ENCODE data around the gene ERI3. TPM values are rescaled to one million over a fixed set of nuclear protein-coding genes. Genes with fewer than 3 reads are reported as not detected.

The ERI3 gene
- total RNA-seq, 1 donor from 2014 or later: 52.7 TPM

- peaks cover 5 to 11% (median 7%) of the 10 kb centered on the region in 3 donors for H3K4me1 ChIP-seq (ENCODE audit: control insufficient read depth in 3 of 3, insufficient read depth in 3 of 3, low read length in 3 of 3)
- H3K27me3 ChIP-seq (ENCODE audit: control insufficient read depth in 3 of 3, insufficient read depth in 3 of 3, low read length in 3 of 3): no peaks in the 10 kb centered on the region
- H3K36me3 ChIP-seq (ENCODE audit: control insufficient read depth in 3 of 3, insufficient read depth in 3 of 3, low read length in 3 of 3): peaks cover 16 to 44% (median 20%) of the 10 kb centered on the region in 3 donors
- H3K9me3 ChIP-seq (ENCODE audit: control insufficient read depth in 3 of 3, low read length in 3 of 3): peaks cover 0 to 2% (median 0%) of the 10 kb centered on the region in 3 donors
- no peak overlapping the region for H3K27ac ChIP-seq (ENCODE audit: low read depth, low read length)
- no peak overlapping the region for H3K9ac ChIP-seq (ENCODE audit: low read depth in 1 of 3, low read length in 3 of 3)
- H3K4me3 ChIP-seq (ENCODE audit: low read length in 3 of 3): no peak overlapping the region
Observed at GRCh38 chr1:44333376-44333775, 21.7 kb downstream of the ERI3 start.

- Histone ChIP-seq H3K27ac (ENCODE audit: low read depth, low read length) (no peak overlapping the region), H3K4me1 (ENCODE audit: control insufficient read depth in 3 of 3, insufficient read depth in 3 of 3, low read length in 3 of 3) (peaks cover 14 to 19% (median 15%) of the 10 kb centered on the region in 3 donors), H3K9ac (ENCODE audit: low read depth in 1 of 3, low read length in 3 of 3) (no peak overlapping the region), H3K9me3 (ENCODE audit: control insufficient read depth in 3 of 3, low read length in 3 of 3) (no peaks in the 10 kb centered on the region), H3K36me3 (ENCODE audit: control insufficient read depth in 3 of 3, insufficient read depth in 3 of 3, low read length in 3 of 3) (peaks cover 11 to 36% (median 12%) of the 10 kb centered on the region in 3 donors), H3K27me3 (ENCODE audit: control insufficient read depth in 3 of 3, insufficient read depth in 3 of 3, low read length in 3 of 3) (no peaks in the 10 kb centered on the region), H3K4me3 (ENCODE audit: low read length in 3 of 3) (no peak overlapping the region)
Observed at GRCh38 chr1:44332505-44332904, 22.6 kb downstream of the ERI3 start.

GRCh38 chr1:44330935-44331334 lies 24.1 kb downstream of the ERI3 start:
- H3K27me3 ChIP-seq (ENCODE audit: control insufficient read depth in 3 of 3, insufficient read depth in 3 of 3, low read length in 3 of 3): no peaks in the 10 kb centered on the region
- H3K4me1 ChIP-seq (ENCODE audit: control insufficient read depth in 3 of 3, insufficient read depth in 3 of 3, low read length in 3 of 3): peaks cover 16 to 27% (median 16%) of the 10 kb centered on the region in 3 donors
- no peak overlapping the region for H3K4me3 ChIP-seq (ENCODE audit: low read length in 3 of 3)
- H3K9me3 ChIP-seq (ENCODE audit: control insufficient read depth in 3 of 3, low read length in 3 of 3): no peaks in the 10 kb centered on the region
- H3K9ac ChIP-seq (ENCODE audit: low read depth in 1 of 3, low read length in 3 of 3): no peak overlapping the region
- peaks cover 5 to 22% (median 12%) of the 10 kb centered on the region in 3 donors for H3K36me3 ChIP-seq (ENCODE audit: control insufficient read depth in 3 of 3, insufficient read depth in 3 of 3, low read length in 3 of 3)
- H3K27ac ChIP-seq (ENCODE audit: low read depth, low read length): no peak overlapping the region

GRCh38 chr1:44328671-44329416 lies 26.2 kb downstream of the ERI3 start:
- peaks cover 16 to 32% (median 20%) of the 10 kb centered on the region in 3 donors for H3K4me1 ChIP-seq (ENCODE audit: control insufficient read depth in 3 of 3, insufficient read depth in 3 of 3, low read length in 3 of 3)
- H3K9ac ChIP-seq (ENCODE audit: low read depth in 1 of 3, low read length in 3 of 3): no peak overlapping the region
- H3K27me3 ChIP-seq (ENCODE audit: control insufficient read depth in 3 of 3, insufficient read depth in 3 of 3, low read length in 3 of 3): no peaks in the 10 kb centered on the region
- H3K27ac ChIP-seq (ENCODE audit: low read depth, low read length): peak overlapping the region; percentile 17
- no peaks in the 10 kb centered on the region for H3K9me3 ChIP-seq (ENCODE audit: control insufficient read depth in 3 of 3, low read length in 3 of 3)
- peaks cover under 1 to 14% (median 5%) of the 10 kb centered on the region in 3 donors for H3K36me3 ChIP-seq (ENCODE audit: control insufficient read depth in 3 of 3, insufficient read depth in 3 of 3, low read length in 3 of 3)
- H3K4me3 ChIP-seq (ENCODE audit: low read length in 3 of 3): no peak overlapping the region

GRCh38 chr1:44327679-44328491 lies 27.2 kb downstream of the ERI3 start:
- Histone ChIP-seq H3K9ac (ENCODE audit: low read depth in 1 of 3, low read length in 3 of 3) (peak overlapping the region; percentile 19 to 33 (median 24)), H3K36me3 (ENCODE audit: control insufficient read depth in 3 of 3, insufficient read depth in 3 of 3, low read length in 3 of 3) (peaks cover 0 to 11% (median 4%) of the 10 kb centered on the region in 3 donors), H3K4me3 (ENCODE audit: low read length in 3 of 3) (no peak overlapping the region), H3K27me3 (ENCODE audit: control insufficient read depth in 3 of 3, insufficient read depth in 3 of 3, low read length in 3 of 3) (no peaks in the 10 kb centered on the region), H3K9me3 (ENCODE audit: control insufficient read depth in 3 of 3, low read length in 3 of 3) (no peaks in the 10 kb centered on the region), H3K4me1 (ENCODE audit: control insufficient read depth in 3 of 3, insufficient read depth in 3 of 3, low read length in 3 of 3) (peaks cover 16 to 32% (median 24%) of the 10 kb centered on the region in 3 donors), H3K27ac (ENCODE audit: low read depth, low read length) (peak overlapping the region; percentile 17)

- Histone ChIP-seq H3K4me1 (ENCODE audit: control insufficient read depth in 3 of 3, insufficient read depth in 3 of 3, low read length in 3 of 3) (peaks cover 16 to 32% (median 25%) of the 10 kb centered on the region in 3 donors), H3K9me3 (ENCODE audit: control insufficient read depth in 3 of 3, low read length in 3 of 3) (no peaks in the 10 kb centered on the region), H3K27me3 (ENCODE audit: control insufficient read depth in 3 of 3, insufficient read depth in 3 of 3, low read length in 3 of 3) (no peaks in the 10 kb centered on the region), H3K27ac (ENCODE audit: low read depth, low read length) (peak overlapping the region; percentile 9), H3K9ac (ENCODE audit: low read depth in 1 of 3, low read length in 3 of 3) (no peak overlapping the region), H3K4me3 (ENCODE audit: low read length in 3 of 3) (no peak overlapping the region), H3K36me3 (ENCODE audit: control insufficient read depth in 3 of 3, insufficient read depth in 3 of 3, low read length in 3 of 3) (peaks cover 0 to 3% (median 0%) of the 10 kb centered on the region in 3 donors)
Observed at GRCh38 chr1:44326821-44327465, 28.1 kb downstream of the ERI3 start.

- Histone ChIP-seq H3K27ac (ENCODE audit: low read depth, low read length) (no peak overlapping the region), H3K9ac (ENCODE audit: low read depth in 1 of 3, low read length in 3 of 3) (no peak overlapping the region), H3K27me3 (ENCODE audit: control insufficient read depth in 3 of 3, insufficient read depth in 3 of 3, low read length in 3 of 3) (no peaks in the 10 kb centered on the region), H3K9me3 (ENCODE audit: control insufficient read depth in 3 of 3, low read length in 3 of 3) (no peaks in the 10 kb centered on the region), H3K4me1 (ENCODE audit: control insufficient read depth in 3 of 3, insufficient read depth in 3 of 3, low read length in 3 of 3) (peaks cover 16 to 32% (median 25%) of the 10 kb centered on the region in 3 donors), H3K4me3 (ENCODE audit: low read length in 3 of 3) (no peak overlapping the region), H3K36me3 (ENCODE audit: control insufficient read depth in 3 of 3, insufficient read depth in 3 of 3, low read length in 3 of 3) (peaks cover 0 to 3% (median 0%) of the 10 kb centered on the region in 3 donors)
Observed at GRCh38 chr1:44326024-44326701, 28.9 kb downstream of the ERI3 start.

GRCh38 chr1:44323947-44324346 lies 31.1 kb downstream of the ERI3 start:
- no peak overlapping the region for H3K4me3 ChIP-seq (ENCODE audit: low read length in 3 of 3)
- no peak overlapping the region for H3K9ac ChIP-seq (ENCODE audit: low read depth in 1 of 3, low read length in 3 of 3)
- H3K27ac ChIP-seq (ENCODE audit: low read depth, low read length): no peak overlapping the region
- H3K27me3 ChIP-seq (ENCODE audit: control insufficient read depth in 3 of 3, insufficient read depth in 3 of 3, low read length in 3 of 3): no peaks in the 10 kb centered on the region
- no peaks in the 10 kb centered on the region for H3K9me3 ChIP-seq (ENCODE audit: control insufficient read depth in 3 of 3, low read length in 3 of 3)
- H3K4me1 ChIP-seq (ENCODE audit: control insufficient read depth in 3 of 3, insufficient read depth in 3 of 3, low read length in 3 of 3): peaks cover 15 to 27% (median 25%) of the 10 kb centered on the region in 3 donors
- H3K36me3 ChIP-seq (ENCODE audit: control insufficient read depth in 3 of 3, insufficient read depth in 3 of 3, low read length in 3 of 3): peaks cover 4 to 19% (median 7%) of the 10 kb centered on the region in 3 donors

GRCh38 chr1:44322367-44322766 lies 32.7 kb downstream of the ERI3 start:
- no peak overlapping the region for H3K9ac ChIP-seq (ENCODE audit: low read depth in 1 of 3, low read length in 3 of 3)
- H3K27ac ChIP-seq (ENCODE audit: low read depth, low read length): no peak overlapping the region
- H3K4me3 ChIP-seq (ENCODE audit: low read length in 3 of 3): no peak overlapping the region
- peaks cover 0 to 11% (median 10%) of the 10 kb centered on the region in 3 donors for H3K4me1 ChIP-seq (ENCODE audit: control insufficient read depth in 3 of 3, insufficient read depth in 3 of 3, low read length in 3 of 3)
- H3K36me3 ChIP-seq (ENCODE audit: control insufficient read depth in 3 of 3, insufficient read depth in 3 of 3, low read length in 3 of 3): peaks cover 6 to 26% (median 10%) of the 10 kb centered on the region in 3 donors
- no peaks in the 10 kb centered on the region for H3K27me3 ChIP-seq (ENCODE audit: control insufficient read depth in 3 of 3, insufficient read depth in 3 of 3, low read length in 3 of 3)
- no peaks in the 10 kb centered on the region for H3K9me3 ChIP-seq (ENCODE audit: control insufficient read depth in 3 of 3, low read length in 3 of 3)

All from skeletal muscle tissue (tissue), 4 donors.